ENCODE measurements around the gene HMGXB4.

DNA sequence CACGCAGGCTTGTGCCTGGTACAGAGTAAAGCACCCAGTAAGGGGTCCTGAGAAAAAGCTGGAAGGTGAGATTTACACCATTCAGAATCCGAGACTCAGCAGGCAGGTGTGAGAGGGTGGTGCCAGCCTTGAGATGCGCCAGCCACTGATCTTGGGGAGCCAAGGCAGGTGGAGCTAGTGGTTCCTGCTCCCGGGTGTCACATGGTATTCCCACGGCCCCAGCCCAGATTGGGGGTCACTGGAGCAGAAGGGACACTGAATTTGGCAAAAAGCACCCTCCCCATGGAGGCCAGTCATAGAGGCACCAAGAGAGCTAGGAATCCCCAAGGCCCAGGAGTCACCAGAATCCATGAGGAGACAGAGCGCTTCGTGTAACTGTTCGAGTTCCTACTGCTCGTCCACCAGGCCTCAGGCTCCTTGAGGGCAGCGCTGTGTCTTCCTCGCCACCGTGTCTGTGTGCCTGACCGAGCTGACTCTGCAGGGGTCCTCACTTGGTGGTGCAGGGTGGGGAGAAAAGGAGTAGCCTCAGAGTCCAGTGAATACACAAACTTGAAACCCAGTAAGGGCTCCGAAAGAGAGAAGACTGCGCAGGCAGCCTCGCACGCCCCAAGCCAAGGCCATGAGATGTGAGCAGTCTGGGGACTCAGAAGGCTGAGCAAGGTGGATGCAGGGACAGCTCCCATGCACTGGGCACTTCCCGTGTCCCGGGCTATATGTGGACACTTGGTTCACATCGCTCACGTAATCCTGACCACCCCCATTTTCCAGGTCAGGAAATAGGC is 70.6 kb downstream of the HMGXB4 start:
- TF ChIP-seq POLR2A (IDR thresholded peaks at IDR 0.05) = no peak
- no peak for TF ChIP-seq CTCF (IDR thresholded peaks at IDR 0.05)
- TF ChIP-seq POLR2AphosphoS5 (IDR thresholded peaks at IDR 0.05) = no peak
- no peak for TF ChIP-seq EP300 (IDR thresholded peaks at IDR 0.05)
